Iris pigment epithelial cell (primary cell): ENCODE data around the gene AKAIN1.

Source experiments
- DNase-seq: peaks from one replicate; pipeline ENCODE4 v3.0.0-alpha.2; 2011; ENCODE audit warnings: low read depth

Gene AKAIN1, protein sequence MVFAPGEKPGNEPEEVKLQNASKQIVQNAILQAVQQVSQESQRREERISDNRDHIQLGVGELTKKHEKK

DNA sequence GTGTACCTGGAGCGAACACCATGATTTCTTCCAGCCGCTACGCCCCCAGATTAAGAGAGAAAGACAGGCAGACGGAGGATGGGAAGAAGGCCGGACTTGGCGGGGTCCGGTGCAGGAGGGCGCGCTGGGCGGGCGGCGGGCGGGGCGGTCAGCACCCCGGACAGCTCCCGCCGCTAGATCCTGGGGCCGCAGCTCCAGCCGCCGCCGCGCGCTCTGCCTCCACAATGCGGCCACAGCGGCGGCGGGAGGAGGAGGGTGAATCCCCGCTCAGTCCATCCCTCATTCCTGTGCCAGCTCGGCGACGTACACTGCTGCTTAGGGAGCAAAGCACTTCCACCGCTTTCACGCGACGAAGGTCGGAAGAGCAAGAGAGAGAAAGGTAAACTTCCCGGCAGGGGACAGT is at the start of gene AKAIN1:
TSS of gene AKAIN1 (minus strand) at position 226 of the 403 bp plus-strand sequence. CDS start at position 22, 204 bp downstream.
- DNase-seq: peak; percentile 40

DNA sequence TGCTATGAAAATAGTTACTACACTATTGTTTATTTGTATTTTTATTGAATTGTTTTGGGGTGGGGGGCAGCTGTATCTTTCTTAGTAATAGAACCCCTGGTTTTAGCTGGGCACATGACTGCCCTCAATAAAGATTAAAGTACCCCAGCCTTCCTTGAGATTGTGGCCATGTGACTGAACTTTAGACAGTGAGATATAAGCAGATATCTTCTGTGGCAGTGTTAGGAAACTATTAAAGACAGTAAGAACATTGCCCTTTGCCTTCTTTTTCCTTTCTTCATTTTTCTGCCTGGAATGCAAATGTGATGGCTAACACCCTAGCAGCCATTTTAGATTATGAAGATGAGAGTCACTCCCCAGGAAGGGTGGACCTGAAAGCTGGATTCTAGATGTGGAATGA is 47.9 kb upstream of the AKAIN1 start:
- DNase-seq: no peak

DNA sequence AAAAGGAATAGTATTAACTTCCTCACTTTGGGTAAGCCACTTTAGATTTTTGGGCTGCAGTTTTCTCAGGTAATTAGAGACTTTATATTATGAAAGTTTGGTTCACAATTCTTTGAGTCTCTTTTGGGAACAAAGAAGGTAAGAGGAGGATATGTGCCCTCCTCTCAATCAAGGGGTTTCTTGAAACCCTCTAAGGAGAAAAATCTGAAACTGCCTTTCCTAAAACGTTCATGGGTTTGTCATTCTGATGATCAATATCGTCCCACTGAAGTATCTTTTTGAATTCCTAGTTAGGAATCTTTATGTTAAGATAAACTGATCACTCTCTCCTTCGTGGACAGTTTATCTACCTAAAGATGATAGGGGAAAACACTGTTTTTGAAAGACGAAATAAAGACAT is 42.4 kb upstream of the AKAIN1 start:
- DNase-seq: no peak

DNA sequence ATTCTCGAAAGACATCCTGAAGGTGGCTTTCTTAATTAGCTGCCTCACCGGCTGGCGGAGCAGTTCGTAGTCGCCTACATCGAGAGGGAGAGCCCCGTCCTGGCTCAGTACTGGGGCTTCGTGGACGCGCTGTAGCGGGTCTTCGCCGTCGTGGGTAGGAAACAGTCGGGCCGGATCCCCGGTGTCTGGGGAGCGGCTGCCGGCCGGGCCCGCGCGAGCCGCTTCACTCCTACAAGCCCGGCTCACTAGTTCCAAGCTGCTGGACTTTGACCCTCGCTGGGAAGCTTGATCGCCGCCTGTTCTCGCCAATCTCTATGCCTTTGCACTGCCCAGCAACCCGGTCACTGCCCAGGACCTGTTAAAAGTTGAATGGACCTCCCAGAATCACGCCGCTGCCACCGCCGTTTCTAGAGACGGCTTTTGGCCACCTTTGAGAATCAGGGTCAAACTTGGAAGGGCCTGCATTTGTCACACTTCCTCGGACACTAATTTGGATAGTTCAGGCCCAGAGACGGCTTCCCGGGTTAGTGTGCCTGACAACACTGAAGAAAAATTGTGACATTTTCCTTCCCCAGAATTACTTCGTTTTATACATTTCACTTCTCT is 41.4 kb upstream of the AKAIN1 start:
- peak; percentile 39 for DNase-seq

DNA sequence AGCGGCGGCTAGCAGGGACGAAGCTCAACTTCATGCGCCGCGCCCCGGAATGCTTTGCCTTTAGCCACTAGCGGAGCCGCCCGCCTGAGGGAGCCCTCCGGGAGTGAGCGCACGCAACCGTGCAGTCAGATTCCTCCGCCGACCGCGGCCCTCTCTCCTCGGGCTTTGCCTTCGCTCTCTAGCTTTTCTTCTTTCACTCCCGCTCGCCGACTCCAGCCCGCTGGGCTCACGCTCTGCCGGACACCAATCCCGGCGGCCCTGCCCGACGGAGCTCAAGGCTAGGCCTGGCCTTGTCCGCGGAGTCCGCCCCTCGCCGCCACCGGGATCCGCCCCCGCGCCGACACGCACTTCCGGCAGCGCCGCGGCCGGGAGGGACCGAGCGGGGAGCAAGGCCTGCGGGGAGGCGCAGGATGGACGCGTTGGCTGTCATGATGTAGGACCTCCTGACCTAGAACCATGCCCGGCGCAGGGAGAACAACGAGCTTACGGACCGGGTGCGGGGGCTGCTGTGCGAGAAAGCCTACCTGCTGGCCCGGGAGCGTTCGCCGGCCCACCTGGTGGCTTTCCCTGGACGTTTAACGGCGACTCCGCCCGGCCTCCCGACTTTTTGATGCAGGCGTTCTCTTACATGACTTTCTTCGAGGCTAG is 40.8 kb upstream of the AKAIN1 start:
- peak; percentile 94 for DNase-seq

DNA sequence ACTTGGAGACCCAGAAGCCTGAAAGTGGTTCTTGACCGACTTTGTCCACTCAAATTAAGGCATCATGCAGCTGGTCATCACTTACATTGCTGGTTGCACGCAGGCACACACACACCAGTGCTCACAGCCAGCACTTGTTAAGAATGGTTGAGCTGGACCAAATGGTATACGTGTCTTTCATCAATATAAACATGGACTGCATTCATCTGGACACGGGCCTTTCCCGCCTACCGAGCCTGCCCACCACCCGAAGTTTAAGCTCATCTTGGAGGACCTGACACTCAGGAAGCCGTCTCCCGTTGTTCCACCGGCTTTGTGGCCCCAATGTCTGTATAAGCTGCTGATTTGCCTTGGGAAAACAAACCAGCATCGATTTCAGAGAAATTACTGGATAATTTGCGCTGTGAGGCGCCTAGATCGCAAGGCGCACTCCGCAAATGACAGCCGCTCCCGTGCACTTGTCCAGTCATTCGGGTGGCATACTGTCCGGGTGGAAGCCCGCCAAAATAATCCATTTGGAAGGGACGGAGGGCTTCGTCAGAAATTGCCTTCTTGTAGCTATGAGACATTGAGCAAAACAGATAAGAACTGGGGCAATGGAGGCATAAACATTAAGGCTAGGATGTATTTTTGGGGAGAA is 40.1 kb upstream of the AKAIN1 start:
- peak; percentile 6 for DNase-seq

DNA sequence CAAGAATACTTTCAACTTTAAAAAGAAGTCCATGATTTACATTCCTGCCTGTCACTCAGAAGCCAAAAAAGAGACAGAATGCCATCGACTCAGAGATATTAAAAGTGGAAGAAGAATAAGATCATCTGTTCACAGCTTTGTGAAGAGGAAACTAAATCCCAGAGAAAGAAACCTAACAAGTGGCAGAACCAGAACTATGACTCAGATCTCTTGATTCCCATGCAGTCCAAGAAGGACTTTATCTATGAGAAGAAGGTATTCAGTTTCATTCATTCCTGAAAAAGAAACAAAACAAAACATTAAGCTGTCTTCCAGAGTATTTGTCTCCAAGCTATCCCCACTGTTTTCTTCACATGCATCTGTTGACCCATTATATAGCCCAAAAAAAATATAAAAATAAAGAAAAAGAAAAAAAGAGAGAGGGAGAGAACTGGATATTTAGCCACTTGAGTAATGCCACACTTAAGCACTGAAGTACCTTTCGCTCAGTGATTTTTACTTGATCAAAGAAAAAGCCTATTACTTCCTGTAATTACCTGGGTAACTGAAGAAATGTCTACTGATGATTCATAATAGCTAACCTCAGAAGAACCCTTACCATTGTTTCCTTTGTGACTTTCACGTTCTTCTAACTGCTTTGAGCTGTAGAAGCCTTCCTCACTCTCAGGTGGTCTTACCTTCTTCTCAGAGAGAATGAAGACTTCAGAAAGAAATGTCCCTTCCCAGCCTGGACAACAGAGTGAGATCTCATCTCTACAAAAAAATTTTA is 17.7 kb upstream of the AKAIN1 start:
- DNase-seq: no peak

DNA sequence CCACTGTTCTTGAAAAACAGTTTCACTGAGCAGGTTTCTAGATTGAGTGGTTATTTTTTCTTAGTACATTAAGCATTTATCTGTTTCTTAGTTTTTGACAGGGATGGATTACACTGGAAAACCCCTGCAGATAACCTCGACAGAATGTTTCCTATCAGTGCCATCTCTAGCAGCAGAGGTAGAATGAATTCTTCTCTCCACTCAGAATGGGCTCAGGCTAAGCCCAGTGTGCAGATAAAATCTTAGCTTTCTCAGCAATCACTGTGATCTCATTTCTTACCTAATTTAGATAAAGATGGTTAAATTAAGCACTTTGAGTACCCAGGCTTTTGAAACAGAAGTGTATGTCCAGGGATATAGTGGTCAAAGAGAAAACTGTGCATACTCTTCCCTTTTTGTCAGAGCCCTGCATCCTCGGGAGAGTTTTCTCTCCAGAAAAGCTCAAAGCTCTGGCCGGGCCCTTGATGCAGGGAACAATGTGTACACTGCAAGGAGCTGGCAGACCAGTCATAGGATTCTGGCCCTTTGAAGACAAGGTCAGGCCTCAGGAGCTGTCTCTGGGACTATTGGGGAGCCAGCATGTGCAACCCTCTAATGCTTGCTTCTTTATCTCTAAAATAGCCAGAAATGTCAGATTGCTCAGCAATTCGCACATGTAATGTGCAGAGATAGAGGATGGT is 10.6 kb upstream of the AKAIN1 start:
- no peak for DNase-seq

DNA sequence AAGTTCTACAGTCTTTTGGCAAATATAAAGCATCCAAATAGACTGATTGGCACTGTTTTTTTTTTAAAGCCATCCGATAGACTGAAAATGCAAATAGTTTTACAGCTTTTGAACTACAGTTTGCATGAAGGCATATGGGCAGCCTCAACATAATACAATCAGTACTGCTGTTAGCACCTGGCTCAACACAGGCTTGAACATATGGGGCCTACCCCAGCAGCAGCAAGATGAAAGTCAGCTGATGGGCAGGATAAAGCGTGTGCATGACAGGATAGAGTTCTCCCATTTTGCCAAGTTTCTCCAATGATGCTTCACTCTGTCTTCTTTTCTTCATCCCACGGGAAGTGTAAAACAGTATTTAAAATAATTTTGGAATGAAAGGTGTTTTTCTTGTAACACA is 1.3 kb upstream of the AKAIN1 start:
- no peak for DNase-seq

DNA sequence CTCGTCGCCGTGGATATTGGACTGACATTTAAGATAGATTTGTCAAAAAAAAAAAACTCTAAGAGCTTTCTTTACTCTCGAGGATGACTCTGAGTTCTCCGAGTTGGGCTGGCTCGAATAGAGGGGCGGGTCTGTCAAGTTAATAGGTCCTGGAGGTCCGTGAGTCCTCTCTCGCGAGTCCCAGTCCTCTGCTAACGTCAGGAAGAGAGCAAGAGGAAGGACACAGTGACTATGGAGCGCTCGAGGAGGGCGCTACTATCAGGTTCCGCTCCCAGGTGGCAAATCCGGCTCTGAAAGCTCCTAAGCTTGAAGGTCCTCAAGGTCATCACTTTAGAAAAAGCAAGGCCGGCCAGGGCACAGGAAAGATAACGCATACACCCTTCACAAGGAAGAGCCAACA is 404 bp upstream of the AKAIN1 start:
- no peak for DNase-seq

DNA sequence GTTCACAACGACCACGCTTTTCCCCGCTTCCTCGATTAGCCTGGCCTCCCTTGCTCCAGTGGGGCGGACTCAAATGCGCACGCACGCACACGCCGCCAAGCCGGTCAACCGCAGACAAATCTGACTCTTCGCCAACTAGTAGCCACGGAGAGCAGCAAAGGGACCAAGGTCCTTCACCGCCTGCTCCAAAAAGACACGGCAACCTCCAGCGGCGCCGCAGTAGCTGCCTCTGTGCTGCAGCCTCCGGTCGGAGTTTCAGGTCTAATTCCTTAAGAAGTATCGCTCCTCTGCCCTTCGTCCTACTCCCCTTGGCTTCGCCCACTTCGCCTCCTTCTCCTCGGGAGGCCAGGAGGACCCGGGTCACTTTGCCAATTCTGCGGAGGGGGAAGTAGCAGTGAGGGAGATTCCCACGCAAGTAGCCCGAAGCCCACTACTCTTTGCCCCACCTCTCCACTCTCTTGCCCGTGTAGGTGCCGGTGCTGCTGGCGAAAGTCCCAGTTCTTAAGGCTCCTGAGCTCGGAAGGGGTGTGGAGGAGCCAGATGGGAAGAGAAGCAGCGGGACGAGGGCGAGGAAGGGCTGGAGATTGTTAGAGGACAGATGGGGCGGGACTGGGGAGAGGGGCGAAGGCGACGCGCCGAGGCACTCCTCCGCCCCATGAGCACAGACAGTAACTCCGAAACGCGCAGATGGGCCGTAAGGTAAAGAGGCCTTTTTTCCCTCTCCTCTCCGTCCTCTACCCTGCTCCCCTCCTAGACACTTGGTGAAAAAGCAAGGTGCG is 615 bp downstream of the AKAIN1 start:
- DNase-seq: no peak

DNA sequence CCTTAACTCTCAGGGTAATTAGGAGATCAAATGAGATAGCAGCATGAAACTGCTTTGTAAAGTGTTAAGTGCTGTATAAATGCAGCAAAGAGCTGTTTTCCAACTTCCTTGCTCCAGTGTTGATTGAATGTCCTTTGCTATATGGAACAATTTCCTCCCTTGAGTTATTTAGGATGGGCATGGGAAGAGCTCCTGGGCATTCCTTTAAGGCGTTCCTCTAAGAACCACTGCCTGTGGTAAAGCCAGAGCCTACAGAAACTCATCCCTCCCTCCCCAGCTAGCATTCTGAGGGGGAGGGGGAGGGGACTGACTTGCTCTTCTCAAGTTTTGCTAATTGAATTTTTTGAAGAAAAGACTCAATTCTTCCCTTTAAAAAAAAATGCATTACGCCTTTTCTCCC is 1.4 kb downstream of the AKAIN1 start:
- DNase-seq: no peak

DNA sequence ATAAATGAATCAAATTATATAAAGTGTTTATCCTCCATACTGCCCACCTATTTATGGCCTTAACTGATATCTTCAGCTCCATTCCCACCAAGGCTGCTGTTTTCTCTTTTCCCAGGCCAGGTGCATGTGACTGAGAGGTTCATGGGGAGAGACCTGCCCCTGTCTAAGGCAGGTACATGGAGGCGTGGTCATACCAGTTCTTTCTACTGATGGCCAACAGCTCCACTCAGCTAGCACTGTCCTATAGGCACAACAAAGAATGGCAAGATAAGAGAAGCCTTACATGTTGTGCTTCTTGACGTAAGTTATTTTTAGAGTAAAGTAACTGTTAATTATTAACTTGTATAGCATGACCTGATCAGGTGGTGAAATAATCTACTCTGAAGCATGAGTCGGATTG is 16.8 kb downstream of the AKAIN1 start:
- no peak for DNase-seq

DNA sequence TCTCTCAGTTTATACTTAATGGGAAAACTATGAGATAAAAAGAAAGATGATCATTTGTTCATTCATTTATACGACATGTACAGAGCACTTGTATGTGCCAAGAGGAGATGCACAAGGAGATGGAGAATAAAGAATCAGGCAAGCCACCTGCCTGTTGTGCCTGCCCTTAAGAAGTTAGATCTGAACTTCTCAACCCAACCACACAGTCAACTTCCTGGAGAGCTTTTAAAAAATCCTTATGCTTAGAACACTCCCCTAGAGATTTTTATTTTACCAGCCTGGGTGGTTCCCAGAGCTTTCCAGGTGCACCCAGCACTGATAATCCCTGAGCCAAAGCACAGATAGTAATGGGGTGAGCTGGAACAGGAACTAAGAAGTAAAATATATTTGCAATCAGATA is 18.5 kb downstream of the AKAIN1 start:
- no peak for DNase-seq

DNA sequence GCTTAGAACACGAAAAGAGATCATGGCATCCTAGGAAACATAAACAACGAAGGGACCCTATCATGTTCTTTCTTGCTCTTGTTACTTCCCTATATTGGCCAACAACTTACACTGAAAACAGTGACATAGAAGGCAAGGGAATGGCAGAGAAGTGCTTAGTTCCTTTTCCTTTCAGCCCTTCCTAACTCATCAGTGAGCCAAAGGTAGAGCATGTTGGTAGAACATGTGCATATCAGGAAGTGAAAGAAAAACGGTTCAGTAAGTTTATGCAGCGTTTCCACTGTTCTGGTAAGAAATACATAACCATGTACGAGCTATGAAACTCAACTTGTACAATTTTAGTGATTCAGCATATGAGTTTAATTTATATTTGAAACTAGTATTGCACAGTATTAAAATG is 21.7 kb downstream of the AKAIN1 start:
- DNase-seq: no peak

DNA sequence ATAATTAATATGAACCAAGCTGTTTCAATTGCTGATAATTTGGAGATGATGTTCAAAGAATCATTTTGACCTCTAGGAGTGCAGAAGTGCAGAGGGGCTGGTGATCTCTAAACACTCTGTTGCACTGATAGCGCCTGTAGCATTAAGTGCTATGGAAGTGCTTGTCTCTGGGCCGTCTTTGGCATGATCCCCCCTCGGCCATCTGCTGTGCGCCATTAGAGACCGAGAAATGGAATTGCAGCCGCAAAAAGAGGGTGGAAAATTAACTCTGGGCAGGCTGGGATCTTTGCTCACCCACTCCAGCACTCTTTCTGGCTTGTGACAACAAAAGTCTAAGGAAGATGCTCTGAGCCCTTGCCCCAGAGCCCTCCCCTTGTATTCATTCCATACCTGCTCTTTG is 23.4 kb downstream of the AKAIN1 start:
- DNase-seq: no peak

DNA sequence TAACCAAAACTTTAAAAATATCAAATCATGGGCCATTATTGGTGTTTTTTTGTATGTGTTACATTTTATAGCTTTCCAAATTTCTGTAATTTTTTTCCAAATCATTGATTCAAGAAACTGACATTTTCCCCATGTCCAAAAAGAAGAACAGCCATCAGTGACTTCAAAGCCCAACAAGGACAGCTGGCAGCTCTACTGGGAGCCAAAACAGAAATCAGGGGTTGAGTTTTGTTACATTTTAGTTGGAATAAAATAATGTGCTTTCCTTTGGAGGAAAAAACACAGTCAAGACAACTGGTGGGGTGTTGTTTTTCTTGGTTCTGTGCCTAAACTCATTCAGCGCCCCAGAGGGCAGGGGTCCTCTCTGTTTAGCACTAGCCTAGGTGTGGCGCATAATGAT is 23.8 kb downstream of the AKAIN1 start:
- no peak for DNase-seq

DNA sequence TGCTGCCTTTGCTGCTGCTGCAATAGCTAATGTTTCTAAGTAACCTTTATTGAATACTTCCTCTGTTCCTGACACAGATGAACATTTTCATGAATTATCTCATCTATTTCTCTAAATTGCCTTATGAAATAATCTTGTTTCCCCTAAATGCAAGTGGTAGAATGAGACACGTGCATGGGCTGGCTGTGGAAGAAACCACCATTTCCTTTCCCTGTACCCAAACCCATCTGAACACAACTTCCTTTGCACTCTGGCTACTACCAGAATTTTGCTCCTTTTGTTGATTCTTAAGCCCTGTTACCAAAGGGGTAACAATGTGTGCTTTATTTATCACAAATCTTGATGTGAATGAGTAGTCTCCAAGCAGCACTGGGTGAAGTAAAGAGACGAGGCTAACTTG is 29.2 kb downstream of the AKAIN1 start:
- DNase-seq: no peak

DNA sequence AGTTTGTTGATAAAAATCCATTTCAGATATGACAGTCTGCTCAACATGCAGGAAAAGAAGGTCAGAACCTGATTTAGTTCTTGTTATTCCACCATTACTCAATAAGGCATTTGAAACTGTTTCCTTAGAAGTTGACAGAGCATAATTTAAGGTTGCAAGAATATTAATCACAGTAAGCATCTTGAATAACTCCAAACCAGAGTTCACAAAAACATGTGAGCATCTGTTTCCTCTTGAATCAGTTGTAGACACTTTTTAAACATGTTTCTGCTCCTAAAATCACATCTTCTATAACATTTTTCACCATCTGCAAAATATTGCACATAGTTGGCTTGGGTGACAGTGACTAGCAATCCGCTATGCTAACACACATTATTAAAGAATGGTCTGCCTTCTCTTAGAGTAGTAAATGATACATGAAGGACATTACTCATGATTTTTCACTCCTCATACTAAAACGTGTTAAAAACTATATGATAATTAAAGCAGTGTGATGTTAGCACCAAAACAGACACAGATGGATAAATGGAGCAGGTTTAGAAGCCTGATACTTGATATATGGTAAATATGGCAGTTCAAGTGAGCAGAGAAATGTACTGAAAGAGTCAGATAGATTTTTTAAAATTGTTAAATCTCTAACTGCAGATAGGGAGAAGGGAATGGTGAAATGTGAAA is 30.3 kb downstream of the AKAIN1 start:
- DNase-seq: no peak

DNA sequence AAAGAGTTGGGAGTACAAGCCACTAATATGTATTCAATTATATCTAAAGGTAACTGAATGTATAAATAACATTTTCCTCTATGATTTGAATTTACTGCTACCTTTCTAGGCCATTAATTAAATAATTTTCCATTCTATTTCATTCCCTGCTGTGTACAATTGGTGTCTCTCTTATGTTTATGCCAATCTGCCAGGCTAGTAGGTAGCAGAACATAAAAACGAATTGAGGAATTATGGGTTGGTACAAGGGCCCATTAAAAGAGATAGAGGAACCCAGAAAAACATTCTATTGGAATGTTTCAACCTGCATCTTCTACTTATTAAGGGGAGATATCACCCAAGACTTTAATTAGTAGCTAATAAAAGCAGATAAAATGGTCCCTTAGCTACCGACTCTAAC is 32.2 kb downstream of the AKAIN1 start:
- no peak for DNase-seq

DNA sequence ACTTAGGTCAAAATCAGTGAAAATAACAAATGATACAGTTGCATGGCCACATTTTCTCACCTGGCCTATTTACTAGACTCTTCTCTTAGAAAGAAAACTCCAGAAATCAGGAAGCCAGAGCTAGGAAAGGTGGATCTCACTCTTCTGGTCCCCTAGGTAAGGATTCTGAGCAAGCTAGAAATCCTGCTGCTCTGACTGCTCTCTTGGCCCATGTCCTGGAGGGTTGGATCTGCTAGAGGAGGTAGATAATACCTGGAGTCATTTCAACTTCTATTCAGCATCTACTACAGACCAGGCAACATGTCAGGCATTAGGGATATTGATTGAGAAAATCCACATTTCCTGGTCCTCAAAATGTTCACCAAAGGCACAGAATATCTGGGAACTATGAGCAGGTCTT is 34.9 kb downstream of the AKAIN1 start:
- no peak for DNase-seq
